B cell (primary cell): ENCODE results near the gene LIMCH1. TPM values are rescaled to one million over a fixed set of nuclear protein-coding genes. Genes with fewer than 3 reads are reported as not detected.

Experiments used
- ATAC-seq: fragments of 200-7000 bp; cut with Tn5 transposase; one replicate; pipeline ENCODE4 v1.10.0; 2021; ENCODE audit warnings: low read depth, mild to moderate bottlenecking, moderate number of reproducible peaks, moderate library complexity
- CTCF ChIA-PET: fragments of 350-600 bp; sonication (Branson Sonifier 250); formaldehyde crosslinking; loops from one replicate; lab custom pipeline; 2021; ENCODE audit warnings: antibody characterized with exemption, inconsistent platforms; lab: Charles Lee
- POLR2A ChIA-PET: fragments of 350-600 bp; sonication (Branson Sonifier 250); formaldehyde crosslinking; loops from one replicate; lab custom pipeline; 2021; ENCODE audit warnings: antibody characterized with exemption; lab: Charles Lee
- DNase-seq: peaks from one replicate; pipeline ENCODE4 v3.0.0; 2013
- H2AFZ ChIP-seq: 2 replicates; pipeline ENCODE4 v1.6.1; 2012; ENCODE audit warnings: mild to moderate bottlenecking, low read depth, low read length; ENCODE audit not compliant: insufficient read depth, poor library complexity, severe bottlenecking
- H3K27ac ChIP-seq, 2 donors: 1 replicate in 1 of 2; 2 replicates in 1 of 2; pipeline ENCODE4 v1.5.1; 2012 to 2013; ENCODE audit warnings: low read length in 2 of 2, mild to moderate bottlenecking in 2 of 2, moderate library complexity in 1 of 2
- H3K27me3 ChIP-seq, 4 experiments: fragments of 200-600 bp in 1 of 4; sonication (generic) in 1 of 4; replicated peaks in 1 of 4; 1 replicate in 2 of 4; 2 replicates in 2 of 4; pipeline versions ENCODE4 v1.6.1 to v1.7.0; 2013 to 2016; ENCODE audit warnings: low read length in 3 of 4, mild to moderate bottlenecking in 2 of 4, mixed read lengths in 1 of 4, moderate library complexity in 1 of 4; ENCODE audit not compliant: insufficient read depth in 4 of 4, control insufficient read depth in 3 of 4; ENCODE audit errors: control extremely low read depth in 1 of 4
- H3K36me3 ChIP-seq, 2 experiments: replicated peaks in 1 of 2; 1 replicate in 1 of 2; 2 replicates in 1 of 2; pipeline versions ENCODE4 v1.6.1 to v1.7.1; 2013; ENCODE audit warnings: low read length in 1 of 2; ENCODE audit not compliant: insufficient read depth in 2 of 2, control insufficient read depth in 1 of 2; ENCODE audit errors: control extremely low read depth in 1 of 2, extremely low read depth in 1 of 2
- H3K4me1 ChIP-seq, 2 donors: fragments of 200-600 bp in 1 of 2; sonication (generic) in 1 of 2; 1 replicate in 1 of 2; 2 replicates in 1 of 2; pipeline versions ENCODE4 v1.5.1 to v1.6.1; 2013 to 2017; ENCODE audit warnings: low read length in 2 of 2; ENCODE audit not compliant: control insufficient read depth in 2 of 2, insufficient read depth in 2 of 2
- H3K4me2 ChIP-seq: replicated peaks from 2 replicates; pipeline ENCODE3; 2012; ENCODE audit warnings: mild to moderate bottlenecking, low read depth, low read length; ENCODE audit not compliant: poor library complexity, severe bottlenecking
- H3K4me3 ChIP-seq, 5 experiments: fragments of 200-600 bp in 1 of 5; sonication (generic) in 1 of 5; 1 replicate in 3 of 5; 2 replicates in 2 of 5; pipeline versions ENCODE4 v1.5.1 to v1.7.0; 2011 to 2016; ENCODE audit warnings: low read length in 4 of 5, mild to moderate bottlenecking in 4 of 5, low read depth in 2 of 5, control low read depth in 1 of 5, moderate library complexity in 1 of 5; ENCODE audit not compliant: insufficient read depth in 1 of 5; ENCODE audit errors: control extremely low read depth in 1 of 5, extremely low read depth in 1 of 5
- H3K79me2 ChIP-seq: fragments of 200-600 bp; sonication (generic); one replicate; pipeline ENCODE4 v1.6.0; 2016; ENCODE audit warnings: low read length; ENCODE audit not compliant: control insufficient read depth, insufficient read depth
- H3K9ac ChIP-seq: fragments of 200-600 bp; sonication (generic); 2 replicates; pipeline ENCODE4 v1.6.1; 2017; ENCODE audit warnings: mild to moderate bottlenecking, low read length, moderate library complexity
- H3K9me3 ChIP-seq, 3 donors: one replicate each; pipeline versions ENCODE4 v1.6.1 to v1.7.1; 2013; ENCODE audit warnings: low read length in 2 of 3; ENCODE audit not compliant: control insufficient read depth in 2 of 3, insufficient read depth in 1 of 3; ENCODE audit errors: control extremely low read depth in 1 of 3
- H4K20me1 ChIP-seq: 2 replicates; pipeline ENCODE4 v1.6.0; 2012; ENCODE audit warnings: mild to moderate bottlenecking, low read length; ENCODE audit not compliant: insufficient read depth, control insufficient read depth, poor library complexity, severe bottlenecking
- H3K27ac Mint-ChIP-seq: one replicate; pipeline ENCODE4 v1.8.0; 2021; ENCODE audit warnings: mixed read lengths
- H3K27me3 Mint-ChIP-seq: one replicate; pipeline ENCODE4 v1.8.0; 2021; ENCODE audit warnings: mixed read lengths
- H3K4me1 Mint-ChIP-seq: one replicate; pipeline ENCODE4 v1.8.0; 2021; ENCODE audit warnings: mixed read lengths
- H3K4me3 Mint-ChIP-seq: one replicate; pipeline ENCODE4 v1.8.0; 2021; ENCODE audit warnings: mixed read lengths
- H3K9me3 Mint-ChIP-seq: one replicate; pipeline ENCODE4 v1.8.0; 2022; ENCODE audit warnings: mixed read lengths; ENCODE audit not compliant: insufficient read depth
- EZH2 ChIP-seq: IDR thresholded peaks from 2 replicates; pipeline ENCODE4 v1.6.1; 2012; ENCODE audit warnings: borderline replicate concordance, low read depth, mild to moderate bottlenecking, moderate library complexity, low read length; ENCODE audit not compliant: insufficient read depth, poor library complexity, severe bottlenecking
- WGBS: methylation state at CpG from one replicate; pipeline ENCODE4 v1.1.5; 2013; ENCODE audit warnings: missing lambda C conversion rate; ENCODE audit not compliant: insufficient coverage; 5-methylcytosine and 5-hydroxymethylcytosine counted together
- intact Hi-C: fragments of 100-400 bp; cut with micrococcal nuclease; formaldehyde crosslinking; loops from one replicate; pipeline ENCODE4 v1.10.0; 2022
- polyA plus RNA-seq: library from polyadenylated mRNA; depleted of rRNA; stranded (reverse); fragments of >200 nt; gene quantifications from 2 replicates; pipeline ENCODE4 v1.2.3, GENCODE V29; 2012
- total RNA-seq, 2 donors: library from RNA; stranded (reverse); fragments of 120-200 nt in 1 of 2; gene quantifications; 1 replicate in 1 of 2; 2 replicates in 1 of 2; pipeline versions ENCODE4 v1.2.3 to v1.2.4, GENCODE V29; 2013 to 2022
- TF ChIP-seq, protein P1 (sequence below): fragments of 200-600 bp; IDR thresholded peaks from one replicate; pipeline ENCODE4 v1.8.0; 2022; ENCODE audit warnings: antibody characterized with exemption, mild to moderate bottlenecking

Gene LIMCH1
- total and polyA plus RNA-seq, 2 donors (not counting 1 experiment from before 2014, with no cell fraction given): not detected

DNA sequence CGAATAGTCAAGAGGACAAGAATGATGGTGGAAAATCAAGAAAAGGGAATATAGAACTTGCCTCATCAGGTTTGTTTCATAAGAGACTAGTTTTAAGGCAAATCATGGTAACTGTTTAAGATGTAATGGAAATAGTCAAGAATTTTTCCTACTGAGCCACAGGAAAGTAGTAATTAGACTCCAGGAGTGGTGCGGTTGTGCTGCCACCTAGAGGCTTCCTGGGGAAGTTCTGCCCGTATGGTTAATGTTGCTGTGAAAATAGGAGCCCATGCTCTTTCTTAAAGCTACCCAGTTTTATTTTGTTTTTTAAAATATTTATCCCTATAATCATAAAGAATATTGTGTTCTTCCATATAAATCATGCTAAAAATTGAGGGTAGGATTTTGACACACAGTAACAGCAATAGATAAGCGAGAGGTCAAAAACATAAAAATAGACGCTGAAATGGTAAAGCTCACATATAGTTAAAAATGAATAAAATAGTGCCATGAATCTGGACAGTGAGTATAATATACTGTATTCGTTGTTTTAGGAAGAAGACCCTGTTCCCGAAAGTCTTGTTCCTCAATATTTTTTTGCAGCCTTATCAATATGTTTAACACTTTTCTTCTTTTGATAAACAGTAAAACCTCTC, 123.6 kb downstream of the LIMCH1 start:
- Mint-ChIP-seq H3K27me3 (peaks cover 20% of the 10 kb centered on the region), H3K9me3 (no peaks in the 10 kb centered on the region), H3K4me3 (no peak overlapping the region), H3K27ac (no peak overlapping the region), H3K4me1 (no peaks in the 10 kb centered on the region)
- DNase-seq (peak; percentile 41), ATAC-seq (peak; percentile 33)
- Histone ChIP-seq H3K9ac (no peak overlapping the region), H3K4me1 (no peaks in the 10 kb centered on the region), H4K20me1 (no peaks in the 10 kb centered on the region), H3K4me3 (no peak overlapping the region), H3K79me2 (no peaks in the 10 kb centered on the region), H3K4me2 (no peak overlapping the region), H3K36me3 (no peaks in the 10 kb centered on the region), H2AFZ (no peak overlapping the region), H3K27me3 (no peaks in the 10 kb centered on the region), H3K9me3 (no peaks in the 10 kb centered on the region), H3K27ac (no peak overlapping the region)
- ChIA-PET POLR2A (interaction anchor here (0.6 kb wide), 1 partner anchor 385 kb away, joined by 3 read pairs; no protein-coding TSS in a partner anchor), CTCF (interaction anchor here (0.5 to 7.1 kb wide), 16 partner anchors 8 to 885 kb away, joined by 3 to 96 read pairs (median 4); no protein-coding TSS in a partner anchor)
- intact Hi-C loops: loop anchor here (1.0 kb wide), 1 partner anchor 380 kb away; no protein-coding TSS in a partner anchor
- TF ChIP-seq EZH2: no peak
- TF ChIP-seq, protein P1, sequence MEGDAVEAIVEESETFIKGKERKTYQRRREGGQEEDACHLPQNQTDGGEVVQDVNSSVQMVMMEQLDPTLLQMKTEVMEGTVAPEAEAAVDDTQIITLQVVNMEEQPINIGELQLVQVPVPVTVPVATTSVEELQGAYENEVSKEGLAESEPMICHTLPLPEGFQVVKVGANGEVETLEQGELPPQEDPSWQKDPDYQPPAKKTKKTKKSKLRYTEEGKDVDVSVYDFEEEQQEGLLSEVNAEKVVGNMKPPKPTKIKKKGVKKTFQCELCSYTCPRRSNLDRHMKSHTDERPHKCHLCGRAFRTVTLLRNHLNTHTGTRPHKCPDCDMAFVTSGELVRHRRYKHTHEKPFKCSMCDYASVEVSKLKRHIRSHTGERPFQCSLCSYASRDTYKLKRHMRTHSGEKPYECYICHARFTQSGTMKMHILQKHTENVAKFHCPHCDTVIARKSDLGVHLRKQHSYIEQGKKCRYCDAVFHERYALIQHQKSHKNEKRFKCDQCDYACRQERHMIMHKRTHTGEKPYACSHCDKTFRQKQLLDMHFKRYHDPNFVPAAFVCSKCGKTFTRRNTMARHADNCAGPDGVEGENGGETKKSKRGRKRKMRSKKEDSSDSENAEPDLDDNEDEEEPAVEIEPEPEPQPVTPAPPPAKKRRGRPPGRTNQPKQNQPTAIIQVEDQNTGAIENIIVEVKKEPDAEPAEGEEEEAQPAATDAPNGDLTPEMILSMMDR: peak; percentile 98
- no CpG with 5 or more reads among the region's 7 CpGs for WGBS

DNA sequence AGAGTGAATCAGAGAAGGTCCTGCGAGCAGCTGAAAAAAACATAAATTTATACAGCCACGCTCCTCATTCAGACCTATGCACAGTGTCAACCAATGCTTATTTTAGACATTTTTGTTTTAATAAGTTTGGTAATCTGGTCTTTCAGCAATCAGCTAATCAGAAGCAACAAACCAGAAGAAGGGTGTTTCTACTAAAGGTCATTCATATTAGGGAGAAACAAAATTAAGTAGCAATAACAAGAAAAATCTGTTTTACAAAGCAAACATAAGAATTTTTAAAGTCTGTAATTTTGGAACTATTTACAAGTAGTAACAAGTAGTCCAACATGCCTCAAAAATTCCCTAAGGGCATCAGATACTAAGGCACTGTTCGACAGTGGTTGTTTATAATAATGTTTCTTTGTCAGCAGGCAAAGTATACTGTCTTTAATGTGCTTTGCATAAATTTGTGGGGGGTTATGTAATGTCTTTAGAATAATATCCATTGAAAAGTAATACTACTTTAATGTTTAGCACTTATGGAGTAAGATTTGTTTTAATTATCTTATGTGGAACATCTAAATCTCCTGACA, 127.8 kb downstream of the LIMCH1 start:
- Histone ChIP-seq H4K20me1 (no peaks in the 10 kb centered on the region), H3K27ac (no peak overlapping the region), H2AFZ (no peak overlapping the region), H3K36me3 (no peaks in the 10 kb centered on the region), H3K9me3 (no peaks in the 10 kb centered on the region), H3K27me3 (no peaks in the 10 kb centered on the region), H3K9ac (no peak overlapping the region), H3K79me2 (no peaks in the 10 kb centered on the region), H3K4me2 (no peak overlapping the region), H3K4me3 (no peak overlapping the region), H3K4me1 (no peaks in the 10 kb centered on the region)
- POLR2A ChIA-PET: no interaction called here
- TF ChIP-seq EZH2: no peak
- TF ChIP-seq, protein P1: no peak
- Mint-ChIP-seq H3K9me3 (no peaks in the 10 kb centered on the region), H3K4me3 (no peak overlapping the region), H3K27me3 (peaks cover 19% of the 10 kb centered on the region), H3K4me1 (no peaks in the 10 kb centered on the region), H3K27ac (no peak overlapping the region)
- ATAC-seq: no peak
- intact Hi-C loops: no loop called here
- DNase-seq: no peak
- no CpG with 5 or more reads among the region's 3 CpGs for WGBS
- CTCF ChIA-PET: interaction anchor here (7.1 kb wide), 1 partner anchor 384 kb away, joined by 96 read pairs; no protein-coding TSS in a partner anchor
